Adrenal gland (tissue), 12 donors: ENCODE measurements around the gene TRIM10. TPM values are rescaled to one million over a fixed set of nuclear protein-coding genes. Genes with fewer than 3 reads are reported as not detected.

Source experiments
- DNase-seq, 7 donors: peaks; one replicate each; pipeline ENCODE4 v3.0.0-alpha.2; 2019 to 2020
- H3K27ac ChIP-seq, 5 donors: fragments of 200-600 bp; sonication (generic) in 4 of 5; 1 replicate in 3 of 5; 2 replicates in 2 of 5; pipeline versions ENCODE4 v1.5.1 to v1.8.0; 2016 to 2020; ENCODE audit warnings: mild to moderate bottlenecking in 1 of 5
- H3K27me3 ChIP-seq: fragments of 200-600 bp; 2 replicates; pipeline ENCODE4 v1.8.0; 2021
- H3K36me3 ChIP-seq, 2 donors: fragments of 200-600 bp; replicated peaks in 1 of 2; 1 replicate in 1 of 2; 2 replicates in 1 of 2; pipeline versions ENCODE4 v1.5.1 to v1.8.0; 2018 to 2022
- H3K4me1 ChIP-seq, 2 donors: fragments of 200-600 bp; replicated peaks in 1 of 2; 1 replicate in 1 of 2; 2 replicates in 1 of 2; pipeline versions ENCODE4 v1.5.1 to v1.8.0; 2018 to 2021
- H3K4me3 ChIP-seq, 4 donors: fragments of 200-600 bp; sonication (generic) in 3 of 4; one replicate each; pipeline ENCODE4 v1.5.1; 2016 to 2018
- H3K9me3 ChIP-seq, 3 donors: fragments of 200-600 bp; sonication (generic) in 1 of 3; replicated peaks in 1 of 3; 1 replicate in 2 of 3; 2 replicates in 1 of 3; pipeline versions ENCODE4 v1.5.1 to v1.8.0; 2016 to 2021
- POLR2A ChIP-seq, 2 donors: fragments of 450-650 bp; IDR thresholded peaks; one replicate each; pipeline ENCODE4 v1.6.1; 2017; ENCODE audit warnings: antibody characterized with exemption in 2 of 2, mild to moderate bottlenecking in 2 of 2, moderate library complexity in 1 of 2
- WGBS, 4 donors: extraction: QIAGEN DNeasy Blood & Tissue Kit in 2 of 4; methylation state at CpG; one replicate each; pipeline versions ENCODE4 v1.1.5 to v1.1.7; 2013 to 2017; 5-methylcytosine and 5-hydroxymethylcytosine counted together
- intact Hi-C, 2 donors: fragments of 100-400 bp; cut with DNase I; formaldehyde crosslinking; loops; one replicate each; pipeline versions ENCODE4 v1.14.1 to v1.15.0; 2022 to 2023
- polyA plus RNA-seq, 3 donors: library from polyadenylated mRNA; stranded (reverse); fragments of 200-250 nt in 2 of 3; fragments of 350-450 nt in 1 of 3; fragmentation: Illumina TruSeq in 1 of 3; extraction: RNeasy Lipid Tissue Mini Kit (QIAGEN cat#74804) in 1 of 3; gene quantifications; one replicate each; pipeline ENCODE4 v1.2.3, GENCODE V29; 2013 to 2014
- total RNA-seq, 9 donors: library from RNA; depleted of rRNA in 4 of 9; stranded (reverse); fragments of >200 nt in 4 of 9; fragments of 120-200 nt in 1 of 9; fragmentation: NEBNext Ultra II Directional in 1 of 9; extraction: Animal tissue kit (Norgen Biotek cat#: 25700) in 1 of 9; gene quantifications; one replicate each; pipeline versions ENCODE4 v1.1.0 to v1.2.4, GENCODE V29; 2013 to 2023
- TF ChIP-seq, protein P1 (sequence below), 6 experiments: fragments of 450-650 bp in 4 of 6; fragments of 200-600 bp in 2 of 6; sonication (generic) in 1 of 6; IDR thresholded peaks; 1 replicate in 5 of 6; 2 replicates in 1 of 6; pipeline versions ENCODE4 v1.5.1 to v1.8.0; 2016 to 2021; ENCODE audit warnings: antibody characterized with exemption in 6 of 6, mild to moderate bottlenecking in 2 of 6, moderate library complexity in 1 of 6
- donor health status: healthy with polysubstance abuse.
- donor health status: Bipolar disorder and iron deficiency.
- donor health status: DM: yes; HTN: yes; CAD: no.
- donor health status: DM: no; HTN: no; CAD: no.
- donor health status: DM: no; HTN: no; CAD: no.
- donor health status: DM: yes; HTN: yes; CAD: no.

TRIM10 gene
- total and polyA plus RNA-seq, 12 donors, result 0.67 TPM; not detected in 11

DNA sequence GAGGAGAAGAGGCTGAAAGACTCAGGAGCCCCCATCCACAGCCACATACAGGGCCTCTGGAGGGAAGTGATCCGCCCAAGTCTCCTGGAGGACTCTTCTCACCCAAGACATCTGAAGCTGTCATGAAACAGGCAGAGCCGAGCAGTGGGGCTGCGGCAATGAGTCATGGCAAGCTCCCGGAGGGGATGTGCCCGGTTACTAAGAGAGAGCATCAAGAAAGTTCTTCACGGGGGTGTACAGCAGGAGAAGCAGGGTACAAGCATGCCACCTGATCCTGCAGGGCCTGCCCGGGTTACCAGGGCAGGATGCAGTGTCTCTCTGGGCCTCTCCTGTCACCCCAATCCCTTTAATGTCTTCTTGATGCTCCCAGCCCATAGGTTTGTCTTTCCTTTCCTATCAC lies 31.1 kb upstream of the TRIM10 start:
- DNase-seq, result no peak
- WGBS, 4 donors, result 87 to 95% (median 91%) methylated on average over 7 of the region's 7 CpGs
- H3K9me3 ChIP-seq, result no peaks in the 10 kb centered on the region

DNA sequence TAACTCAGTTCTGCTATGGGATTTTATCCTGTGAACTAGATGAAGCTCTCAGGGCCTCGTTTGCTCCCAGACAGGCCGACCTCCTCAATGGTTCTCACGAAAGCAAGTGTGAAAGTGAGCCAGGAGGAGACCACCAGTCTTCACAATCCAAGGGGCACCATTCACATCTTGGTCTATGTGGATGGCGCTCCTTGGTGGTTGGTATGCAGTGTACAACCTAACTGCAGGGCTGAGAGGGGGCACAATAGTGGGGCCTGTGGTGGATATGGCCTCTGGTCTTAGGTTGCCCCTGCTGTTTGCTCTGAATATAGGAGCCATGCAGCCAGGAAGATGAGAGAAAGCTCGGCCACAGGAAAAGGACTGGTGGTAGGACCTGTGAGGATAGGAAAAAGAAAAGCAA lies 27.5 kb upstream of the TRIM10 start:
- Histone ChIP-seq H3K36me3 (peaks cover 0 to 39% of the 10 kb centered on the region in 2 donors), H3K27ac (no peak overlapping the region), H3K4me1 (no peaks in the 10 kb centered on the region), H3K9me3 (no peaks in the 10 kb centered on the region), H3K27me3 (no peaks in the 10 kb centered on the region), H3K4me3 (no peak overlapping the region)
- intact Hi-C loops, result no loop called here
- 93 to 98% (median 98%) methylated on average over 5 of the region's 5 CpGs for WGBS, 4 donors
- TF ChIP-seq POLR2A (IDR thresholded peaks at IDR 0.05), result no peak
- TF ChIP-seq, protein P1, sequence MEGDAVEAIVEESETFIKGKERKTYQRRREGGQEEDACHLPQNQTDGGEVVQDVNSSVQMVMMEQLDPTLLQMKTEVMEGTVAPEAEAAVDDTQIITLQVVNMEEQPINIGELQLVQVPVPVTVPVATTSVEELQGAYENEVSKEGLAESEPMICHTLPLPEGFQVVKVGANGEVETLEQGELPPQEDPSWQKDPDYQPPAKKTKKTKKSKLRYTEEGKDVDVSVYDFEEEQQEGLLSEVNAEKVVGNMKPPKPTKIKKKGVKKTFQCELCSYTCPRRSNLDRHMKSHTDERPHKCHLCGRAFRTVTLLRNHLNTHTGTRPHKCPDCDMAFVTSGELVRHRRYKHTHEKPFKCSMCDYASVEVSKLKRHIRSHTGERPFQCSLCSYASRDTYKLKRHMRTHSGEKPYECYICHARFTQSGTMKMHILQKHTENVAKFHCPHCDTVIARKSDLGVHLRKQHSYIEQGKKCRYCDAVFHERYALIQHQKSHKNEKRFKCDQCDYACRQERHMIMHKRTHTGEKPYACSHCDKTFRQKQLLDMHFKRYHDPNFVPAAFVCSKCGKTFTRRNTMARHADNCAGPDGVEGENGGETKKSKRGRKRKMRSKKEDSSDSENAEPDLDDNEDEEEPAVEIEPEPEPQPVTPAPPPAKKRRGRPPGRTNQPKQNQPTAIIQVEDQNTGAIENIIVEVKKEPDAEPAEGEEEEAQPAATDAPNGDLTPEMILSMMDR (IDR thresholded peaks at IDR 0.05), result no peak
- DNase-seq, result no peak

More for the DNA sequence above, 31.1 kb upstream of the TRIM10 start:
- intact Hi-C loops, result no loop called here
- no peak overlapping the region for H3K27ac ChIP-seq
- peaks cover 0 to 56% of the 10 kb centered on the region in 2 donors for H3K36me3 ChIP-seq
- H3K4me3 ChIP-seq, result no peak overlapping the region
- no peaks in the 10 kb centered on the region for H3K27me3 ChIP-seq
- TF ChIP-seq POLR2A (IDR thresholded peaks at IDR 0.05), result no peak
- TF ChIP-seq, protein P1 (IDR thresholded peaks at IDR 0.05), result no peak
- H3K4me1 ChIP-seq, result peaks cover 4 to 7% of the 10 kb centered on the region in 2 donors

DNA sequence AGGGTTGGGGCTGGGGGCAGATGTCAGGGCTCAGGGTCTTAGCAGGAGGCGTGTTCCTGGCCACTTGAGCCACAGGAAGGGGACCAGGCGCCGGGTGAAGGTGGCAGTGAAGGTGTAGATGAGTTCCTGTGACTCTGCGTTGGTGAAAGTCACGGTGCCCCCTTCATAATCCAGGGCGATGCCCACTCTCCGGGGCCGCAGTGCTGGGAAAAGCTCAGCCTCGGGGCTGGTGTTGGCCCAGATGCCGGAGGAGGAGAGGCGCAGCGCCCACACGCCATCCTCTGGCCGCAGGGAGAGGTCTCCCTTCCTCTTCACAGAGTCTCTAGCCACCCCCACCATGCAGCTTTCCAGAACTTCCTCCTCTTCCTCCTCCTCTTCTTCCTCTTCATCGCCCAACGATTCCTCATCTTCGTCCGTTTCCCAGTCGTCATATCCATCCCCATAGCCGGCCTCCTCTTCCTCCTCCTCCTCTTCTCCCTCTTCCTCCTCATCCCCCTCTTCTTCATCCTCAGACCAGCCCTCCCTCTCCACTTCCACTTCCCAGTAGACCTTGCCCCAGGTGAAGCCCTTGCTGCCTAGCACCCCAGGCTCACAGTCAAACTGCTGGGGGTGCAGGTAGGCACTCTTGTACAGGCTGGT lies 25.0 kb upstream of the TRIM10 start:
- H3K4me3 ChIP-seq, result no peak overlapping the region
- no peaks in the 10 kb centered on the region for H3K27me3 ChIP-seq
- 91 to 95% (median 94%) methylated on average over 16 to 20 of the region's 20 CpGs for whole genome bisulfite sequencing, 4 donors
- peaks cover 0 to 38% of the 10 kb centered on the region in 2 donors for H3K36me3 ChIP-seq
- TF ChIP-seq POLR2A (IDR thresholded peaks at IDR 0.05), result no peak
- TF ChIP-seq, protein P1 (IDR thresholded peaks at IDR 0.05), result no peak
- DNase-seq, result no peak
- intact Hi-C loops, result no loop called here
- no peaks in the 10 kb centered on the region for H3K4me1 ChIP-seq
- no peaks in the 10 kb centered on the region for H3K9me3 ChIP-seq
- H3K27ac ChIP-seq, result no peak overlapping the region

DNA sequence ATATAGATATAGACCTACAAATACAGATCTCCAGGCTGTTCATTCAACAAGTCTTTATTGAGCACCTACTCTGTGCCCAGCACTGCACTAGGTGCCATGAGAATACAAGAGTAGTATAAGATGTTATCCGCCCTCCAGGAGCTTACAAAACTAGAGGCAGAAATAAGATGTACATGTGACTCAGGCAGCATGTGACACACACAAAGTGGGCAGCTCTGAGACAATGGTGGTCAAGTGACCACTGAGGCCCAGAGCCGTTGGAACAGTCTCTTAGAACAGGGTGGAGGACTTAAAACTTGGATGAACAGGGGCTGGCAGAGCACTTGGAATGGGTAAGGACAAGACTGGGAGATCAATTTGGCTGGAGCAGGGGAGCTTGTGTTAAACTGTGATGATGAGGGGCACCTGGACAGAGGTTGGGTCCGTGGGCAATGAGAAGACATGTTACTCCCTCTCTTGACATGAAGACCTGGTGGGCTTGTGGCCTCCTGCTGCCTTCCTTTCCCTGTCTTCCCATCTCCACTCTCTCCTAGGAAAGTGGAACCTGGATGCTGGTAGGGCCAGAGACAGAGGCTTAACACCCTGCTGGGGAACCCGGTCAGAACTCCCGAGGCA lies 23.5 kb upstream of the TRIM10 start:
- H3K27ac ChIP-seq, result no peak overlapping the region
- no peaks in the 10 kb centered on the region for H3K4me1 ChIP-seq
- peaks cover 0 to 28% of the 10 kb centered on the region in 2 donors for H3K36me3 ChIP-seq
- H3K4me3 ChIP-seq, result no peak overlapping the region
- no peak for DNase-seq
- intact Hi-C loops, result no loop called here
- no peaks in the 10 kb centered on the region for H3K27me3 ChIP-seq
- no peaks in the 10 kb centered on the region for H3K9me3 ChIP-seq
- 78 to 99% (median 97%) methylated on average over 5 of the region's 5 CpGs for WGBS, 4 donors
- TF ChIP-seq POLR2A (IDR thresholded peaks at IDR 0.05), result no peak
- TF ChIP-seq, protein P1 (IDR thresholded peaks at IDR 0.05), result no peak
